Measurements from ENCODE around the gene NAPA. TPM values are rescaled to one million over a fixed set of nuclear protein-coding genes. Genes with fewer than 3 reads are reported as not detected.

Gene NAPA
- total and polyA plus RNA-seq, 10 donors = 51.3 to 171 (median 89.8) TPM

- DNase-seq = no peak
- intact Hi-C loops (cut with DNase I; ENCODE audit: low total_unique reads) = loop anchor here (10.0 kb wide), 1 partner anchor 163 kb away; no protein-coding TSS in a partner anchor
- Histone ChIP-seq H3K4me3 (no peak overlapping the region), H3K27me3 (replicated peaks in 1 of 7) (peaks cover 0 to 47% (median 26%) of the 10 kb centered on the region in 7 donors), H3K4me1 (peaks cover 0 to 44% (median 6%) of the 10 kb centered on the region in 6 donors), H3K27ac (peak overlapping the region in 1 of 8 donors; percentile 33), H3K36me3 (no peaks in the 10 kb centered on the region), H3K9me3 (no peaks in the 10 kb centered on the region)
- WGBS, 5 donors = 22 to 44% (median 36%) methylated on average over 6 of the region's 6 CpGs
- TF ChIP-seq POLR2AphosphoS5 (IDR thresholded peaks at IDR 0.05) (peak in 1 of 3 donors; percentile 19), CTCF (IDR thresholded peaks at IDR 0.05 in 8 of 11, conservative IDR thresholded peaks at IDR 0.05 in 3 of 11) (no peak), POLR2A (IDR thresholded peaks at IDR 0.05) (no peak)
These were observed 26.7 kb upstream of the NAPA start for GRCh38 chr19:47541518-47541917.

- Histone ChIP-seq H3K4me3 (no peak overlapping the region), H3K9me3 (no peaks in the 10 kb centered on the region), H3K4me1 (peaks cover 0 to 43% (median 6%) of the 10 kb centered on the region in 6 donors), H3K27ac (peak overlapping the region in 1 of 8 donors; percentile 11), H3K27me3 (replicated peaks in 1 of 7) (peaks cover 0 to 39% (median 18%) of the 10 kb centered on the region in 7 donors), H3K36me3 (no peaks in the 10 kb centered on the region)
- DNase-seq = no peak
- WGBS, 5 donors = 62 to 83% (median 79%) methylated on average over 4 of the region's 4 CpGs
- TF ChIP-seq POLR2AphosphoS5 (IDR thresholded peaks at IDR 0.05) = no peak
- no peak for TF ChIP-seq POLR2A (IDR thresholded peaks at IDR 0.05)
- TF ChIP-seq CTCF (IDR thresholded peaks at IDR 0.05 in 8 of 11, conservative IDR thresholded peaks at IDR 0.05 in 3 of 11) = peak in 1 of 11 experiments; percentile 9
- intact Hi-C loops (cut with DNase I; ENCODE audit: low total_unique reads) = loop anchor here (10.0 kb wide), 1 partner anchor 164 kb away; no protein-coding TSS in a partner anchor
These were observed 25.9 kb upstream of the NAPA start for GRCh38 chr19:47540748-47541147.

- intact Hi-C loops (cut with DNase I; ENCODE audit: low total_unique reads) = loop anchor here (10.0 kb wide), 1 partner anchor 165 kb away; no protein-coding TSS in a partner anchor
- Histone ChIP-seq H3K27ac (peak overlapping the region in 2 of 8 donors; percentile 0 to 8), H3K9me3 (no peaks in the 10 kb centered on the region), H3K36me3 (no peaks in the 10 kb centered on the region), H3K27me3 (replicated peaks in 1 of 7) (peaks cover 0 to 30% (median 9%) of the 10 kb centered on the region in 7 donors), H3K4me1 (peaks cover 0 to 34% (median 1%) of the 10 kb centered on the region in 6 donors), H3K4me3 (no peak overlapping the region)
- DNase-seq = no peak
- 64 to 77% (median 65%) methylated on average over 12 of the region's 12 CpGs for WGBS, 5 donors
- TF ChIP-seq POLR2A (IDR thresholded peaks at IDR 0.05) = no peak
- no peak for TF ChIP-seq POLR2AphosphoS5 (IDR thresholded peaks at IDR 0.05)
- no peak for TF ChIP-seq CTCF (IDR thresholded peaks at IDR 0.05 in 8 of 11, conservative IDR thresholded peaks at IDR 0.05 in 3 of 11)
These were observed 25.0 kb upstream of the NAPA start for GRCh38 chr19:47539747-47540311.

- TF ChIP-seq CTCF (IDR thresholded peaks at IDR 0.05 in 8 of 11, conservative IDR thresholded peaks at IDR 0.05 in 3 of 11) (no peak), POLR2AphosphoS5 (IDR thresholded peaks at IDR 0.05) (no peak), POLR2A (IDR thresholded peaks at IDR 0.05) (no peak)
- Histone ChIP-seq H3K27ac (no peak overlapping the region), H3K4me3 (no peak overlapping the region), H3K9me3 (no peaks in the 10 kb centered on the region), H3K27me3 (replicated peaks in 1 of 7) (peaks cover 0 to 20% (median 1%) of the 10 kb centered on the region in 7 donors), H3K36me3 (no peaks in the 10 kb centered on the region), H3K4me1 (peaks cover 0 to 31% (median 0%) of the 10 kb centered on the region in 6 donors)
- intact Hi-C loops (cut with DNase I; ENCODE audit: low total_unique reads) = no loop called here
- 79 to 90% (median 82%) methylated on average over 5 of the region's 5 CpGs for WGBS, 5 donors
- no peak for DNase-seq
These were observed 23.9 kb upstream of the NAPA start for GRCh38 chr19:47538812-47539211.

Measured in spleen (tissue), 11 donors.